Activated T-helper 1 cell treated with anti-CD3 and anti-CD28 coated beads, Interleukin-12 subunit alpha, Interleukin-12 subunit beta, Interleukin-2, Interleukin-4 antibody, amounts not matched to agents 30 ng/mL and 10 ng/mL and 1 ng/mL, durations not matched to agents 14 hours and 24 hours and 36 hours (primary cell): Measurements from ENCODE around the gene KRTAP12-2. TPM values are rescaled to one million over a fixed set of nuclear protein-coding genes. Genes with fewer than 3 reads are reported as not detected.
"Not testable (repeated sequence)": the region's sequence is repeated elsewhere in the genome, so short reads cannot be mapped to it uniquely, and the experiment has no call there.

Experiments used
- DNase-seq: peaks from one replicate; pipeline ENCODE4 v3.0.0; 2021; ENCODE audit warnings: low spot score
- H3K27ac Mint-ChIP-seq: one replicate; pipeline ENCODE4 v1.8.0; 2021; ENCODE audit warnings: mild to moderate bottlenecking, mixed read lengths
- H3K27me3 Mint-ChIP-seq: one replicate; pipeline ENCODE4 v1.8.0; 2022; ENCODE audit warnings: mild to moderate bottlenecking, moderate library complexity, mixed read lengths; ENCODE audit not compliant: insufficient read depth
- H3K36me3 Mint-ChIP-seq: one replicate; pipeline ENCODE4 v1.8.0; 2021; ENCODE audit warnings: low read depth, mixed read lengths
- H3K4me1 Mint-ChIP-seq: one replicate; pipeline ENCODE4 v1.8.0; 2021; ENCODE audit warnings: low read depth, mixed read lengths
- H3K4me3 Mint-ChIP-seq: one replicate; pipeline ENCODE4 v1.8.0; 2021; ENCODE audit warnings: mild to moderate bottlenecking, moderate library complexity, mixed read lengths
- H3K9me3 Mint-ChIP-seq: one replicate; pipeline ENCODE4 v1.8.0; 2021; ENCODE audit warnings: mixed read lengths
- intact Hi-C: fragments of 100-400 bp; cut with micrococcal nuclease; formaldehyde crosslinking; loops from one replicate; pipeline ENCODE4 v1.15.1; 2024
- total RNA-seq: library from RNA; stranded (reverse); gene quantifications from 2 replicates; pipeline ENCODE4 v1.2.3, GENCODE V29; 2022

Gene KRTAP12-2
- total RNA-seq, 1 donor from 2014 or later = not detected

- DNase-seq = no peak
- Mint-ChIP-seq H3K27ac (no peak overlapping the region), H3K36me3 (peaks cover 6% of the 10 kb centered on the region), H3K27me3 (peaks cover 14% of the 10 kb centered on the region), H3K4me3 (no peak overlapping the region), H3K9me3 (peaks cover 45% of the 10 kb centered on the region), H3K4me1 (no peaks in the 10 kb centered on the region)
- intact Hi-C loops = no loop called here
These were observed 30.3 kb downstream of the KRTAP12-2 start for GRCh38 chr21:44636209-44637017.

DNA sequence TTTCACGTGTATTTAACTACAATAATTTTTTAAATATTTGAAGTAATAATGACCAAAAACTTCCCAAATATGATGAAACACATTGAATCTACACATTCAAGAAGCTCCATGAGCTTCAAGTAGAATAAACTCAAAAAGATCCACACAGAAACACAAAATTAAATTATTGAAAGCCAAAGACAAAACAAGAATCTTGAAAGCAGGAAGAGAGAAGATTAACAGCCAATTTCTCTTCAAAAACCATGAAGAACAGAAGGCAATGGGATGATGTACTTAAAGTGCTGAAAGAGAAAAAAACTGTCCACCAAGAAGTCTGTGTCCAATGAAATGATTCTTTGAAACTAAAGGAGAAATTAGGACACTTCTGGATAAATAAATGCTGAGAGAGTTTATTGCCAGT lies 34.7 kb downstream of the KRTAP12-2 start:
- H3K9me3 Mint-ChIP-seq = peaks cover 45% of the 10 kb centered on the region
- intact Hi-C loops = no loop called here
- no peak overlapping the region for H3K4me3 Mint-ChIP-seq
- peaks cover 15% of the 10 kb centered on the region for H3K27me3 Mint-ChIP-seq
- no peak for DNase-seq
- peaks cover 9% of the 10 kb centered on the region for H3K36me3 Mint-ChIP-seq
- peaks cover 6% of the 10 kb centered on the region for H3K4me1 Mint-ChIP-seq
- no peak overlapping the region for H3K27ac Mint-ChIP-seq

GRCh38 chr21:44630440-44630839 lies 36.3 kb downstream of the KRTAP12-2 start:
- H3K36me3 Mint-ChIP-seq = peaks cover 9% of the 10 kb centered on the region
- H3K9me3 Mint-ChIP-seq = peaks cover 45% of the 10 kb centered on the region
- H3K27ac Mint-ChIP-seq = no peak overlapping the region
- DNase-seq = no peak
- H3K4me1 Mint-ChIP-seq = peaks cover 6% of the 10 kb centered on the region
- intact Hi-C loops = no loop called here
- peaks cover 13% of the 10 kb centered on the region for H3K27me3 Mint-ChIP-seq
- H3K4me3 Mint-ChIP-seq = no peak overlapping the region

DNA sequence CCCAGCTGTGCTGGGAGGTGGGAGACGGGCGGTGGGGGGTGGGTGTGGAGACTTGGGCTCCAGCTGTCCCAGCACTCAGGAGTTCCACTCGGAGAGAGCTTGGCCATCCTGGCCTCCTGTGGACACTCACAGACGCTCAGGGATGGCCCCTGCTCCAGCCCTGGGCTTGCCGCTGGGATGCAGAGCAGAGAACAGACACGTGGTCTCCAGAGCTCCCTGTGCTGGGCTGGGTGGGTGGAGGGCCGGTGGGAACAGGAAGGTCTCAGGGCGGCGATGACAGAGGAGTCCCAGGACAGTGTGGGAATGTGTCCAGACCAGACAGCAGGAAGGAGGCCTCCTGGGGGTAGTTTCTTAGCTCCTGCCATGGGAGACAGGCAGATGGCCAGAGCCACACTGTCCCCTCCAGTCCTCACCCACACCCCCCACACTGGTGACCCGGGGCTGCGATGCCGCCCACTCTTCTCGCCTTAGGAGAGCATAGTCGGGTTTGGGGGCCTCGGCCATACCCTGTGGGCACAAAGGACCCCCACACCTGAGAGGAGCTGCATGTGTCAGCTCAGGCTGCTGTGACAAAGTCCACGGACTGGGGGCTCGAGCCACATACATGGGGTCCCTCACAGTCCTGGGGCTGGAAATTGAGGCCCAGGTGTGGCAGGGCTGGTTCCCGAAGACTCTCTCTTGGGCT lies 37.9 kb downstream of the KRTAP12-2 start:
- Mint-ChIP-seq H3K27me3 (peaks cover 9% of the 10 kb centered on the region), H3K4me1 (peaks cover 6% of the 10 kb centered on the region), H3K27ac (no peak overlapping the region), H3K4me3 (no peak overlapping the region), H3K36me3 (peaks cover 11% of the 10 kb centered on the region), H3K9me3 (peaks cover 52% of the 10 kb centered on the region)
- no peak for DNase-seq
- intact Hi-C loops = no loop called here

- DNase-seq, H3K4me1 Mint-ChIP-seq, H3K27ac Mint-ChIP-seq, H3K4me3 Mint-ChIP-seq, intact Hi-C loops, H3K27me3 Mint-ChIP-seq: not testable (repeated sequence)
- Mint-ChIP-seq H3K36me3 (peaks cover 11% of the 10 kb centered on the region), H3K9me3 (peaks cover 52% of the 10 kb centered on the region)
These were observed 38.9 kb downstream of the KRTAP12-2 start for GRCh38 chr21:44627831-44628233.

DNA sequence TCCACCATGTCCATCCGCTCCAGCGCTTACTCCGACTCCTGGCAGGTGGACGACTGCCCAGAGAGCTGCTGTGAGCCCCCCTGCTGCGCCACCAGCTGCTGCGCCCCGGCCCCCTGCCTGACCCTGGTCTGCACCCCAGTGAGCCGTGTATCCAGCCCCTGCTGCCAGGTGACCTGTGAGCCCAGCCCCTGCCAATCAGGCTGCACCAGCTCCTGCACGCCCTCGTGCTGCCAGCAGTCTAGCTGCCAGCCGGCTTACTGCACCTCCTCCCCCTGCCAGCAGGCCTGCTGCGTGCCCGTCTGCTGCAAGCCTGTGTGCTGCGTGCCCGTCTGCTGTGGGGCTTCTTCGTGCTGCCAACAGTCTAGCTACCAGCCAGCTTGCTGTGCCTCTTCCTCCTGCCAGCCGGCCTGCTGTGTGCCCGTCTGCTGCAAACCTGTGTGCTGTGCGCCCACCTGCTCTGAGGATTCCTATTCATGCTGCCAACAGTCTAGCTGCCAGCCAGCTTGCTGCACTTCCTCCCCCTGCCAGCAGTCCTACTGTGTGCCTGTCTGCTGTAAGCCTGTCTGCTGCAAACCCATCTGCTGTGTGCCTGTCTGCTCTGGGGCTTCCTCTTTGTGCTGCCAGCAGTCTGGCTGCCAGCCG lies 39.4 kb downstream of the KRTAP12-2 start:
- H3K27me3 Mint-ChIP-seq, DNase-seq, H3K4me3 Mint-ChIP-seq, H3K27ac Mint-ChIP-seq, intact Hi-C loops, H3K4me1 Mint-ChIP-seq: not testable (repeated sequence)
- peaks cover 15% of the 10 kb centered on the region for H3K36me3 Mint-ChIP-seq
- peaks cover 56% of the 10 kb centered on the region for H3K9me3 Mint-ChIP-seq

- no peak within 1 kb of the TSS for H3K4me3 Mint-ChIP-seq
- peaks cover 6% of the 10 kb centered on the region for H3K4me1 Mint-ChIP-seq
- no peak for DNase-seq
- intact Hi-C loops = no loop called here
- peaks cover 56% of the 10 kb centered on the region for H3K9me3 Mint-ChIP-seq
- peaks cover 5% of the 10 kb centered on the region for H3K27me3 Mint-ChIP-seq
- H3K27ac Mint-ChIP-seq = no peak within 1 kb of the TSS
- H3K36me3 Mint-ChIP-seq = peaks cover 16% of the 10 kb centered on the region
These were observed 40.0 kb downstream of the KRTAP12-2 start, which contains the start of gene KRTAP10-9 for GRCh38 chr21:44626673-44627143. Gene KRTAP10-9, plus strand, starts transcription at chr21:44627093. Its CDS starts 79 bp downstream, at chr21:44627172.

GRCh38 chr21:44626262-44626661 lies 40.5 kb downstream of the KRTAP12-2 start:
- H3K9me3 Mint-ChIP-seq = peaks cover 53% of the 10 kb centered on the region
- intact Hi-C loops = no loop called here
- H3K4me3 Mint-ChIP-seq = no peak overlapping the region
- H3K27ac Mint-ChIP-seq = no peak overlapping the region
- H3K36me3 Mint-ChIP-seq = peaks cover 14% of the 10 kb centered on the region
- no peak for DNase-seq
- peaks cover 6% of the 10 kb centered on the region for H3K4me1 Mint-ChIP-seq
- H3K27me3 Mint-ChIP-seq = peaks cover 5% of the 10 kb centered on the region

GRCh38 chr21:44625756-44626155 lies 41.0 kb downstream of the KRTAP12-2 start:
- intact Hi-C loops = no loop called here
- peaks cover 50% of the 10 kb centered on the region for H3K9me3 Mint-ChIP-seq
- no peak overlapping the region for H3K4me3 Mint-ChIP-seq
- H3K4me1 Mint-ChIP-seq = peaks cover 6% of the 10 kb centered on the region
- H3K27ac Mint-ChIP-seq = no peak overlapping the region
- DNase-seq = no peak
- peaks cover 12% of the 10 kb centered on the region for H3K36me3 Mint-ChIP-seq
- peaks cover 5% of the 10 kb centered on the region for H3K27me3 Mint-ChIP-seq

DNA sequence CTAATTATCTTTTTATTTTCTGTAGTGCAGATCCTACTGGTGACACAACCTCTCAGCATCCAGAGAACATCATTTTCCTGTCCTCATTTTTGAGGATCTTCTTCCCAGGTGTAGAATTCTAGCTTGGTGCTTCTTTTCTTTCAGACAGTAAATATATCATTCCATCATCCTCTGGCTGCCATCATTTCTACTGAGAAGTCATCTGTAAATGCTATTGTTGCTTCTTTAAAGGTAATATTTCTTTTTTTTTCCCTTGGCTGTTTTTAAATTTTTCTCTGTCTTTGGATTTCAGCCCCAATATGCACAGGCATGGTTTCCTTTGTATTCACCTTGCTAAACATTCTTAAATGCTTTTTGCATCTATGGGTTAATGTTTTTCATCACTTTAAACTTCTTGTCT lies 43.2 kb downstream of the KRTAP12-2 start:
- Mint-ChIP-seq H3K36me3 (peaks cover 27% of the 10 kb centered on the region), H3K4me1 (peaks cover 12% of the 10 kb centered on the region), H3K4me3 (no peak overlapping the region), H3K27me3 (peaks cover 4% of the 10 kb centered on the region), H3K9me3 (peaks cover 60% of the 10 kb centered on the region), H3K27ac (no peak overlapping the region)
- intact Hi-C loops = no loop called here
- DNase-seq = no peak

- Mint-ChIP-seq H3K4me1 (peaks cover 27% of the 10 kb centered on the region), H3K4me3 (no peak overlapping the region), H3K27me3 (peaks cover 4% of the 10 kb centered on the region), H3K27ac (peak overlapping the region; percentile 11), H3K36me3 (peaks cover 32% of the 10 kb centered on the region), H3K9me3 (peaks cover 66% of the 10 kb centered on the region)
- intact Hi-C loops = loop anchor here (5.0 kb wide), 1 partner anchor 37 kb away; the partner anchor contains the start of gene KRTAP12-3
- no peak for DNase-seq
These were observed 46.8 kb downstream of the KRTAP12-2 start for GRCh38 chr21:44619886-44620285.

- Mint-ChIP-seq H3K9me3 (peaks cover 56% of the 10 kb centered on the region), H3K27me3 (no peaks in the 10 kb centered on the region), H3K27ac (peak overlapping the region; percentile 86), H3K36me3 (peaks cover 30% of the 10 kb centered on the region), H3K4me1 (peaks cover 27% of the 10 kb centered on the region), H3K4me3 (peak overlapping the region; percentile 50)
- peak; percentile 50 for DNase-seq
- intact Hi-C loops = loop anchor here (5.0 kb wide), 1 partner anchor 38 kb away; the partner anchor contains the start of gene KRTAP12-3
These were observed 47.8 kb downstream of the KRTAP12-2 start for GRCh38 chr21:44618909-44619308.
